Activated B cell treated with CpG ODN at 0.5 μM for 24 hours (primary cell): ENCODE measurements around the gene RBMS1. TPM values are rescaled to one million over a fixed set of nuclear protein-coding genes. Genes with fewer than 3 reads are reported as not detected.

ENCODE experiments used
- ATAC-seq: fragments of 200-7000 bp; cut with Tn5 transposase; one replicate; pipeline ENCODE4 v1.10.0; 2021; ENCODE audit warnings: low read depth, mild to moderate bottlenecking, moderate library complexity
- CTCF ChIA-PET: fragments of 350-600 bp; sonication (Branson Sonifier 250); formaldehyde crosslinking; loops from one replicate; lab custom pipeline; 2021; ENCODE audit warnings: antibody characterized with exemption; lab: Charles Lee
- POLR2A ChIA-PET: fragments of 350-600 bp; sonication (Branson Sonifier 250); formaldehyde crosslinking; loops from one replicate; lab custom pipeline; 2021; ENCODE audit warnings: antibody characterized with exemption; lab: Charles Lee
- DNase-seq: peaks from one replicate; pipeline ENCODE4 v3.0.0; 2022
- H3K27ac Mint-ChIP-seq: one replicate; pipeline ENCODE4 v1.8.0; 2020; ENCODE audit warnings: mixed read lengths
- H3K27me3 Mint-ChIP-seq: one replicate; pipeline ENCODE4 v1.8.0; 2021; ENCODE audit warnings: mixed read lengths
- H3K36me3 Mint-ChIP-seq: one replicate; pipeline ENCODE4 v1.8.0; 2021; ENCODE audit warnings: low read depth, mixed read lengths
- H3K4me1 Mint-ChIP-seq: one replicate; pipeline ENCODE4 v1.8.0; 2021; ENCODE audit warnings: mixed read lengths
- H3K4me3 Mint-ChIP-seq: one replicate; pipeline ENCODE4 v1.8.0; 2020; ENCODE audit warnings: mild to moderate bottlenecking, mixed read lengths
- H3K9me3 Mint-ChIP-seq: one replicate; pipeline ENCODE4 v1.8.0; 2020; ENCODE audit warnings: mixed read lengths
- CTCF ChIP-seq: fragments of 200-600 bp; IDR thresholded peaks from one replicate; pipeline ENCODE4 v1.8.0; 2022; ENCODE audit warnings: antibody characterized with exemption, mild to moderate bottlenecking
- intact Hi-C: fragments of 100-400 bp; cut with micrococcal nuclease; formaldehyde crosslinking; loops from one replicate; pipeline ENCODE4 v1.15.1; 2024
- total RNA-seq: library from RNA; stranded (reverse); gene quantifications from 2 replicates; pipeline ENCODE4 v1.2.3, GENCODE V29; 2022

Gene RBMS1
- total RNA-seq, 1 donor from 2014 or later: 30.9 TPM

DNA sequence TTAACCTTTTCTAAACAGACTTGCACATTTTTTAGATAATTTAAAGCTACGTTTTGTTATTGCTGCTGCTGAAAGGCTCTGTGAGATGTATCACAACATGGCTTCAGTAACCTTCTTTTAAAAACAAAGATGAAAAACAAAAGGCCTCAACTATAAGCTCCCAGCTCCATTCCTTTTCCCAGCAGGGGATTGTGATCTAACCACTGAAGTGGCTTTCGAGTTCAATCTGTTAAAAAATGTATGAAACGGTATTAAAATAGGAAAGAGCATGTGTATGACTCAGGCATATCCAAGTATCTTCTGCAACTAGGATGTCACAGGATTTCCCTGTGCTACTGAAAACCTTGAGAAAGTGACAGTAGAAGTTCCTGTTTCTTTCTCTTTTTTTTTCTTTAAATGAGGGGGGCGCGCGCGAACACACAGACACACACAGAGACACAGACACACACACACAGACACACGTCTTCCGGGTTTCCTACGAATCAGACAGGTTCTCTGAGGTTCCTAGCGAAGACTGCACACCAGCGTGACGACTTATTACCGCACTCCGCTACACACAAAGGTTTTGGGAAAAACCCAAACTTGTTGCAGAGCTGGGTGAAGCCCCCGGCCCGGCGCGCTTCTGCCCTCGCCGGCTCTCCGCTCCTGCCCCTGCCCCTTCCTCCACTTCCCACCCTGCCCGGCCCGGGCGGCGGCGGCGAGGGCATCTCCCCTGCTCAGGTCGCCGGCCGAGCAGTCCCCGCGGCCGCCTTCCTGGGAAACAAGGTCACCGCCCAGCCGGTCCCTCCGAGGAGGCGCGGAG lies 86.8 kb downstream of the RBMS1 start:
- Mint-ChIP-seq H3K27ac (peak overlapping the region; percentile 92), H3K36me3 (peaks cover 8% of the 10 kb centered on the region), H3K27me3 (no peaks in the 10 kb centered on the region), H3K9me3 (no peaks in the 10 kb centered on the region), H3K4me1 (peaks cover 77% of the 10 kb centered on the region), H3K4me3 (peak overlapping the region; percentile 91)
- TF ChIP-seq CTCF: no peak
- DNase-seq (peak; percentile 71), ATAC-seq (peak; percentile 74)
- ChIA-PET POLR2A (interaction anchor here (0.6 to 3.2 kb wide), 15 partner anchors 10 to 831 kb away, joined by 3 to 37 read pairs (median 3); partner anchors contain the start of gene LY75), CTCF (interaction anchor here (1.2 to 2.8 kb wide), 3 partner anchors 23 to 82 kb away, joined by 3 to 16 read pairs (median 4); no protein-coding TSS in a partner anchor)
- intact Hi-C loops: loop anchor here (1.0 to 10.0 kb wide), 10 partner anchors 12 to 1908 kb away; partner anchors contain the start of genes IFIH1, LY75, RBMS1 and TANK

DNA sequence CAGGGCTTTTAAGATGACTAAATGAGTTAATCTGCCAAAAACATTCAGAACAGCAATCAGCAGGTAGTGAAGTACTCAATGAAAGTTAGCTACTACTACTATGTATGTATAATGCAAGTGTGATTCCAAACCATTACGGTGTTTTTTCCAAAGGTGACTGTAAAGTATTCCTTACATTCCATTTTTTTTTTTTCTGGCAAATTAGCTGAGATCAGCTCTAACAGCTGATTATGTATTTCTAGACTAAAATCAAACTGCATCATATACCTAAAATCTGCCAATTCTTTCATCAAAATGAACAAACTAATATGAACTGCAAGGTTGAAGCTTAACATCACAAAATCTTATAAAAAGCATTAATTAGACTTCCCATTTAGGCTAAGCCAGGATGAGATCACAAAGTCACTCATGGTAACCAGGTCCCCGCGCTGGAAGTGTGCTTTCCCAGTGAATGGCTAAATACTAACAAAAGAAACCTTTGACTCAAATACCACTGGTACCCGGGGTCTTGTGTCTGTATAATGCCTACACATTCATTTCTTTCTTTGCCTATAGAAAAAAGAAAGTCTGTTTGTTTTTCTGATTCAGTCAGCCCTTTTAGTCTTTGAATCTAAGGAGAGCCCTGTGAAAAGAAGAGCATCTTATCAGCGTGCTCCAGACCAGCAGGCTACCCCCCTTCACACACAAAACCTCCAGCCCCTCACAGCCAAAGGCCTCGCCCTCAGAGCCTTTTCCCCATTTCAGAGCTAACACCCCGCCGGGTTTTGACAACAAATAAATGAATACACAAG lies 88.3 kb downstream of the RBMS1 start:
- Mint-ChIP-seq H3K4me3 (peak overlapping the region; percentile 64), H3K9me3 (no peaks in the 10 kb centered on the region), H3K4me1 (peaks cover 73% of the 10 kb centered on the region), H3K27ac (peak overlapping the region; percentile 76), H3K27me3 (no peaks in the 10 kb centered on the region), H3K36me3 (peaks cover 8% of the 10 kb centered on the region)
- POLR2A ChIA-PET: interaction anchor here (3.2 kb wide), 1 partner anchor 24 kb away, joined by 37 read pairs; no protein-coding TSS in a partner anchor
- DNase-seq (no peak), ATAC-seq (no peak)
- TF ChIP-seq CTCF: no peak
- intact Hi-C loops: loop anchor here (5.0 to 10.0 kb wide), 3 partner anchors 87 to 1910 kb away; partner anchors contain the start of genes IFIH1, LY75 and RBMS1
- CTCF ChIA-PET: interaction anchor here (2.3 kb wide), 1 partner anchor 23 kb away, joined by 7 read pairs; no protein-coding TSS in a partner anchor

GRCh38 chr2:160402997-160403979 lies 90.3 kb downstream of the RBMS1 start:
- Mint-ChIP-seq H3K4me1 (peaks cover 64% of the 10 kb centered on the region), H3K27ac (no peak overlapping the region), H3K9me3 (no peaks in the 10 kb centered on the region), H3K4me3 (no peak overlapping the region), H3K36me3 (peaks cover 7% of the 10 kb centered on the region), H3K27me3 (no peaks in the 10 kb centered on the region)
- POLR2A ChIA-PET: no interaction called here
- no peak for DNase-seq
- no peak for TF ChIP-seq CTCF
- no peak for ATAC-seq
- CTCF ChIA-PET: interaction anchor here (2.3 kb wide), 1 partner anchor 25 kb away, joined by 7 read pairs; no protein-coding TSS in a partner anchor
- intact Hi-C loops: loop anchor here (10.0 kb wide), 2 partner anchors 498 to 1912 kb away; partner anchors contain the start of genes IFIH1 and LY75

- DNase-seq: no peak
- H3K27me3 Mint-ChIP-seq: no peaks in the 10 kb centered on the region
- no peak for TF ChIP-seq CTCF
- ChIA-PET POLR2A (no interaction called here), CTCF (no interaction called here)
- peaks cover 4% of the 10 kb centered on the region for H3K36me3 Mint-ChIP-seq
- ATAC-seq: no peak
- no peaks in the 10 kb centered on the region for H3K9me3 Mint-ChIP-seq
- H3K4me1 Mint-ChIP-seq: peaks cover 60% of the 10 kb centered on the region
- intact Hi-C loops: loop anchor here (10.0 kb wide), 2 partner anchors 498 to 1912 kb away; partner anchors contain the start of genes IFIH1 and LY75
- H3K4me3 Mint-ChIP-seq: no peak overlapping the region
- no peak overlapping the region for H3K27ac Mint-ChIP-seq
Observed at GRCh38 chr2:160402501-160402900, 91.1 kb downstream of the RBMS1 start.
